IMR-90 (cell line): ENCODE data around the gene CMAS.

Experiments used
- BHLHE40 ChIP-seq: fragments of 150-350 bp; IDR thresholded peaks from 2 replicates; pipeline ENCODE4 v1.6.1; 2016; ENCODE audit warnings: mild to moderate bottlenecking, low read depth, low read length
- CEBPB ChIP-seq: IDR thresholded peaks from 2 replicates; pipeline ENCODE4 v1.6.1; 2012; ENCODE audit warnings: low read depth, low read length, improper control_type of control experiment
- FOS ChIP-seq: fragments of 150-350 bp; IDR thresholded peaks from 2 replicates; pipeline ENCODE4 v1.6.1; 2016; ENCODE audit warnings: low read depth, low read length
- MAFK ChIP-seq: IDR thresholded peaks from 2 replicates; pipeline ENCODE4 v1.6.1; 2012; ENCODE audit warnings: low read depth, low read length, improper control_type of control experiment
- MAZ ChIP-seq: IDR thresholded peaks from 2 replicates; pipeline ENCODE4 v1.6.1; 2012; ENCODE audit warnings: low read depth, mild to moderate bottlenecking, low read length, improper control_type of control experiment, moderate library complexity, borderline replicate concordance
- MXI1 ChIP-seq: IDR thresholded peaks from 2 replicates; pipeline ENCODE4 v1.6.1; 2012; ENCODE audit warnings: low read depth, mild to moderate bottlenecking, low read length, moderate library complexity, borderline replicate concordance
- POLR2A ChIP-seq: IDR thresholded peaks from 2 replicates; pipeline ENCODE4 v1.6.1; 2012; ENCODE audit warnings: mild to moderate bottlenecking, low read depth, low read length
- RAD21 ChIP-seq: IDR thresholded peaks from 2 replicates; pipeline ENCODE4 v1.6.1; 2012; ENCODE audit warnings: low read length, improper control_type of control experiment
- RFX5 ChIP-seq: IDR thresholded peaks from 2 replicates; pipeline ENCODE4 v1.8.0; 2012; ENCODE audit warnings: low read depth, mild to moderate bottlenecking, low read length, moderate library complexity
- SMC3 ChIP-seq: fragments of 150-350 bp; IDR thresholded peaks from 2 replicates; pipeline ENCODE4 v1.6.1; 2016; ENCODE audit warnings: low read depth, mild to moderate bottlenecking, antibody characterized with exemption, low read length, moderate library complexity
- TF ChIP-seq, protein P1 (sequence below): conservative IDR thresholded peaks from 2 replicates; pipeline ENCODE4 v1.5.1; 2012; ENCODE audit warnings: mild to moderate bottlenecking, low read depth, low read length, improper control_type of control experiment
- TF ChIP-seq, protein P2 (sequence below): fragments of 150-350 bp; IDR thresholded peaks from 2 replicates; pipeline ENCODE4 v1.6.1; 2017; ENCODE audit warnings: mild to moderate bottlenecking, antibody characterized with exemption, low read length, low read depth
- TF ChIP-seq, protein P3 (sequence below): fragments of 150-350 bp; IDR thresholded peaks from 2 replicates; pipeline ENCODE4 v1.6.1; 2016; ENCODE audit warnings: low read depth, mild to moderate bottlenecking, low read length, moderate library complexity, borderline replicate concordance

DNA sequence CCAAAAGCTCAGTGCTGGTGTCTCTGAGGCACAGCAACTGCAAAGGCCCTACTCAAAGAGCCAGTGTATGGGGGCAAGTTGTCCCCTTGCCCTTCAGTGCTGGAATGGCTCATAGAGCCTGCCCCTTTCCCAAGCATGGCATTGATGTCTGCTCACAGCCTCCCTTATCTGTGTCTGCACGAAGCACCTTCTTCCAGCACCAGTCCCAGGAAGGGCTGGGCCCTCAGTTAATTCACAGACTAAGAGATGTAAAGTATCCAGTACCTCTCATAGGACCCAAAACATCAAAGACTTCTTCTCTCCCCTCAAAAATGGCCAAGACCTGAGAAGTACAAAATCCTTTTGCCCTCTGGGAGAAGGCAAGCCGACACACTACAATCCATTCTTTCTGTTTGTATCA is 1.6 kb upstream of the CMAS start:
- TF ChIP-seq, protein P1, sequence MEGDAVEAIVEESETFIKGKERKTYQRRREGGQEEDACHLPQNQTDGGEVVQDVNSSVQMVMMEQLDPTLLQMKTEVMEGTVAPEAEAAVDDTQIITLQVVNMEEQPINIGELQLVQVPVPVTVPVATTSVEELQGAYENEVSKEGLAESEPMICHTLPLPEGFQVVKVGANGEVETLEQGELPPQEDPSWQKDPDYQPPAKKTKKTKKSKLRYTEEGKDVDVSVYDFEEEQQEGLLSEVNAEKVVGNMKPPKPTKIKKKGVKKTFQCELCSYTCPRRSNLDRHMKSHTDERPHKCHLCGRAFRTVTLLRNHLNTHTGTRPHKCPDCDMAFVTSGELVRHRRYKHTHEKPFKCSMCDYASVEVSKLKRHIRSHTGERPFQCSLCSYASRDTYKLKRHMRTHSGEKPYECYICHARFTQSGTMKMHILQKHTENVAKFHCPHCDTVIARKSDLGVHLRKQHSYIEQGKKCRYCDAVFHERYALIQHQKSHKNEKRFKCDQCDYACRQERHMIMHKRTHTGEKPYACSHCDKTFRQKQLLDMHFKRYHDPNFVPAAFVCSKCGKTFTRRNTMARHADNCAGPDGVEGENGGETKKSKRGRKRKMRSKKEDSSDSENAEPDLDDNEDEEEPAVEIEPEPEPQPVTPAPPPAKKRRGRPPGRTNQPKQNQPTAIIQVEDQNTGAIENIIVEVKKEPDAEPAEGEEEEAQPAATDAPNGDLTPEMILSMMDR, result no peak
- TF ChIP-seq POLR2A (no peak), SMC3 (no peak), MAFK (no peak), CEBPB (no peak), RAD21 (no peak), RFX5 (no peak), BHLHE40 (no peak), MAZ (no peak), FOS (no peak), MXI1 (no peak)
- TF ChIP-seq, protein P2, sequence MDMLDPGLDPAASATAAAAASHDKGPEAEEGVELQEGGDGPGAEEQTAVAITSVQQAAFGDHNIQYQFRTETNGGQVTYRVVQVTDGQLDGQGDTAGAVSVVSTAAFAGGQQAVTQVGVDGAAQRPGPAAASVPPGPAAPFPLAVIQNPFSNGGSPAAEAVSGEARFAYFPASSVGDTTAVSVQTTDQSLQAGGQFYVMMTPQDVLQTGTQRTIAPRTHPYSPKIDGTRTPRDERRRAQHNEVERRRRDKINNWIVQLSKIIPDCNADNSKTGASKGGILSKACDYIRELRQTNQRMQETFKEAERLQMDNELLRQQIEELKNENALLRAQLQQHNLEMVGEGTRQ, result no peak
- TF ChIP-seq, protein P3, sequence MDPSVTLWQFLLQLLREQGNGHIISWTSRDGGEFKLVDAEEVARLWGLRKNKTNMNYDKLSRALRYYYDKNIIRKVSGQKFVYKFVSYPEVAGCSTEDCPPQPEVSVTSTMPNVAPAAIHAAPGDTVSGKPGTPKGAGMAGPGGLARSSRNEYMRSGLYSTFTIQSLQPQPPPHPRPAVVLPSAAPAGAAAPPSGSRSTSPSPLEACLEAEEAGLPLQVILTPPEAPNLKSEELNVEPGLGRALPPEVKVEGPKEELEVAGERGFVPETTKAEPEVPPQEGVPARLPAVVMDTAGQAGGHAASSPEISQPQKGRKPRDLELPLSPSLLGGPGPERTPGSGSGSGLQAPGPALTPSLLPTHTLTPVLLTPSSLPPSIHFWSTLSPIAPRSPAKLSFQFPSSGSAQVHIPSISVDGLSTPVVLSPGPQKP, result no peak
